ENCODE results near the gene DLG5.

Gene DLG5

GRCh38 chr10:77868523-77868922, 58.0 kb downstream of the DLG5 start:
- WGBS (ENCODE audit: insufficient coverage, insufficient read length), result no CpG with 5 or more reads among the region's 3 CpGs

GRCh38 chr10:77867124-77867719, 59.3 kb downstream of the DLG5 start:
- no CpG with 5 or more reads among the region's 6 CpGs for WGBS (ENCODE audit: insufficient coverage, insufficient read length)
- no peak overlapping the region for H3K4me3 ChIP-seq (ENCODE audit: low read length)
- H3K27me3 ChIP-seq (ENCODE audit: control insufficient read depth, insufficient read depth, low read length), result no peaks in the 10 kb centered on the region
- DNase-seq (ENCODE audit: low read depth, low spot score), result no peak
- H3K36me3 ChIP-seq (ENCODE audit: control insufficient read depth, insufficient read depth, low read length), result no peaks in the 10 kb centered on the region; the same call in 1 of the 2 replicates
- peaks cover 7% of the 10 kb centered on the region for H3K4me1 ChIP-seq (ENCODE audit: control insufficient read depth, insufficient read depth, low read length)
- no peaks in the 10 kb centered on the region for H3K9me3 ChIP-seq (ENCODE audit: control insufficient read depth, insufficient read depth, low read length)
- H3K27ac ChIP-seq (ENCODE audit: low read length), result no peak overlapping the region

More at GRCh38 chr10:77868523-77868922, 58.0 kb downstream of the DLG5 start:
- Histone ChIP-seq H3K4me1 (ENCODE audit: control insufficient read depth, insufficient read depth, low read length) (peaks cover 7% of the 10 kb centered on the region), H3K36me3 (ENCODE audit: control insufficient read depth, insufficient read depth, low read length) (no peaks in the 10 kb centered on the region; the same call in 1 of the 2 replicates), H3K27me3 (ENCODE audit: control insufficient read depth, insufficient read depth, low read length) (no peaks in the 10 kb centered on the region), H3K9me3 (ENCODE audit: control insufficient read depth, insufficient read depth, low read length) (no peaks in the 10 kb centered on the region), H3K27ac (ENCODE audit: low read length) (no peak overlapping the region), H3K4me3 (ENCODE audit: low read length) (no peak overlapping the region)
- DNase-seq (ENCODE audit: low read depth, low spot score), result no peak

DNA sequence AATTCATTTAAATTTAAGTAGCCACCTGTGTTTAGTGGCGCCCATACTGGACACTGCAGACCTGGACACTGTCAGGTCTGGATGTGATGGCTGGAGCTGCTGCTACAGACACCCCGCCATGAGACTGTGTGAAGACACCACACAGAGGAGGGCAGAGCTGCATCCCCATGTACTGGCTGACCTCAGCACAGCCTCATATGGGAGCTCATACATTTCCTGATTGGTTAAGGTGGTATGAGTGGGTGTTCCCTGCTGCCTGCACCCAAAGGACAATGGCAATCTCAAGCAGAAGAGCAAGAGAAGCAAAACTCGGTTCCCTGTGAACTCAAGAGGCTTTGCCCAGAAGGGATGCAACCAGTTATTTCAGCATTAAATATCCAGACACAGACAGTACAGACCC, 60.0 kb downstream of the DLG5 start:
- H3K9me3 ChIP-seq (ENCODE audit: control insufficient read depth, insufficient read depth, low read length), result no peaks in the 10 kb centered on the region
- no peak overlapping the region for H3K27ac ChIP-seq (ENCODE audit: low read length)
- H3K36me3 ChIP-seq (ENCODE audit: control insufficient read depth, insufficient read depth, low read length), result no peaks in the 10 kb centered on the region; the same call in 1 of the 2 replicates
- H3K4me1 ChIP-seq (ENCODE audit: control insufficient read depth, insufficient read depth, low read length), result peaks cover 7% of the 10 kb centered on the region
- no peak overlapping the region for H3K4me3 ChIP-seq (ENCODE audit: low read length)
- H3K27me3 ChIP-seq (ENCODE audit: control insufficient read depth, insufficient read depth, low read length), result no peaks in the 10 kb centered on the region
- no CpG with 5 or more reads among the region's 3 CpGs for WGBS (ENCODE audit: insufficient coverage, insufficient read length)
- no peak for DNase-seq (ENCODE audit: low read depth, low spot score)

DNA sequence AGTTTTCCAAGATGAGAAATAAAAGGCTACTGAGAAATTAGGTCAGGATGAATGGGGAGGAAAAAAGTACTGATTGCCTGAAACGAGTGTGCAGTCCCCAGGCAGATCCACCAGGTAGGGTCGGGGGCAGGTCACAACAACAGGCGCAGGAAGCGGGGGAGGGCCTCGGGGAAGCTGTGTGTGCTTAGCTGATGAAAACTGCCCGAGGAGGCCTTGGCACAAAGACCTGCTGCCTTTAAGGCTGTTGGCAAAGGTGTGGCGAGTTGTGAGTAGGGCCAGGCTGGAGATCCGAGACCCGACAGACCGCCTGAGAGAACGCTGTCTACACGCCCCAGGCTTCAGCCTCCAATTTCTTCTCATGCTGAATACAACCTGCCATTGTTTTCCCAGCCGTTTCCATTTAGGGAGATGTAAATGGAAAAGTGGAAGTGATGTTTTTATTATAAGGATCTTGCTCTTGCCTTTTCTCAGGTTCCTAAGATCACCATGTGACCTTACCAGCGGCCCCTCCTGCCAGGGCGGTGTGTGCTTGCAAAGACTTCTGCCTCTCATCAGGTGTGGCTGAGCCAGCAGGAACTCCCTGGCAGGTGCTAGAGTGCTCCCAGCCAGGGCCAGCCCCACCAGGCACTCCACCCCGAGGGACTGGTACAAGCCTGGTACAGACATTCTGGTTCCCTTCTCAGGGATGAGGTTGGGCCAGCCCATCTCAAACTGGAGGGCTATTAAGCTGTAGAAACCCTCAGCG, 60.8 kb downstream of the DLG5 start:
- no peaks in the 10 kb centered on the region for H3K9me3 ChIP-seq (ENCODE audit: control insufficient read depth, insufficient read depth, low read length)
- peaks cover 7% of the 10 kb centered on the region for H3K4me1 ChIP-seq (ENCODE audit: control insufficient read depth, insufficient read depth, low read length)
- no CpG with 5 or more reads among the region's 17 CpGs for WGBS (ENCODE audit: insufficient coverage, insufficient read length)
- no peaks in the 10 kb centered on the region; the same call in 1 of the 2 replicates for H3K36me3 ChIP-seq (ENCODE audit: control insufficient read depth, insufficient read depth, low read length)
- H3K27me3 ChIP-seq (ENCODE audit: control insufficient read depth, insufficient read depth, low read length), result no peaks in the 10 kb centered on the region
- no peak overlapping the region for H3K4me3 ChIP-seq (ENCODE audit: low read length)
- H3K27ac ChIP-seq (ENCODE audit: low read length), result no peak overlapping the region
- no peak for DNase-seq (ENCODE audit: low read depth, low spot score)

GRCh38 chr10:77864151-77864851, 62.3 kb downstream of the DLG5 start:
- no peaks in the 10 kb centered on the region for H3K27me3 ChIP-seq (ENCODE audit: control insufficient read depth, insufficient read depth, low read length)
- H3K4me3 ChIP-seq (ENCODE audit: low read length), result no peak overlapping the region
- no peak overlapping the region for H3K27ac ChIP-seq (ENCODE audit: low read length)
- no peaks in the 10 kb centered on the region; the same call in 1 of the 2 replicates for H3K36me3 ChIP-seq (ENCODE audit: control insufficient read depth, insufficient read depth, low read length)
- H3K9me3 ChIP-seq (ENCODE audit: control insufficient read depth, insufficient read depth, low read length), result no peaks in the 10 kb centered on the region
- no CpG with 5 or more reads among the region's 11 CpGs for WGBS (ENCODE audit: insufficient coverage, insufficient read length)
- H3K4me1 ChIP-seq (ENCODE audit: control insufficient read depth, insufficient read depth, low read length), result peaks cover 7% of the 10 kb centered on the region
- DNase-seq (ENCODE audit: low read depth, low spot score), result no peak

GRCh38 chr10:77863446-77863845, 63.1 kb downstream of the DLG5 start:
- H3K36me3 ChIP-seq (ENCODE audit: control insufficient read depth, insufficient read depth, low read length), result no peaks in the 10 kb centered on the region; the same call in 1 of the 2 replicates
- H3K9me3 ChIP-seq (ENCODE audit: control insufficient read depth, insufficient read depth, low read length), result no peaks in the 10 kb centered on the region
- DNase-seq (ENCODE audit: low read depth, low spot score), result no peak
- no CpG with 5 or more reads among the region's 1 CpG for WGBS (ENCODE audit: insufficient coverage, insufficient read length)
- H3K27me3 ChIP-seq (ENCODE audit: control insufficient read depth, insufficient read depth, low read length), result no peaks in the 10 kb centered on the region
- no peak overlapping the region for H3K27ac ChIP-seq (ENCODE audit: low read length)
- H3K4me1 ChIP-seq (ENCODE audit: control insufficient read depth, insufficient read depth, low read length), result peaks cover 7% of the 10 kb centered on the region
- H3K4me3 ChIP-seq (ENCODE audit: low read length), result no peak overlapping the region

GRCh38 chr10:77862595-77862994, 64.0 kb downstream of the DLG5 start:
- Histone ChIP-seq H3K4me3 (ENCODE audit: low read length) (no peak overlapping the region), H3K4me1 (ENCODE audit: control insufficient read depth, insufficient read depth, low read length) (peaks cover 7% of the 10 kb centered on the region), H3K27me3 (ENCODE audit: control insufficient read depth, insufficient read depth, low read length) (no peaks in the 10 kb centered on the region), H3K9me3 (ENCODE audit: control insufficient read depth, insufficient read depth, low read length) (no peaks in the 10 kb centered on the region), H3K36me3 (ENCODE audit: control insufficient read depth, insufficient read depth, low read length) (no peaks in the 10 kb centered on the region; the same call in 1 of the 2 replicates), H3K27ac (ENCODE audit: low read length) (no peak overlapping the region)
- no peak for DNase-seq (ENCODE audit: low read depth, low spot score)
- no CpG with 5 or more reads among the region's 2 CpGs for WGBS (ENCODE audit: insufficient coverage, insufficient read length)

DNA sequence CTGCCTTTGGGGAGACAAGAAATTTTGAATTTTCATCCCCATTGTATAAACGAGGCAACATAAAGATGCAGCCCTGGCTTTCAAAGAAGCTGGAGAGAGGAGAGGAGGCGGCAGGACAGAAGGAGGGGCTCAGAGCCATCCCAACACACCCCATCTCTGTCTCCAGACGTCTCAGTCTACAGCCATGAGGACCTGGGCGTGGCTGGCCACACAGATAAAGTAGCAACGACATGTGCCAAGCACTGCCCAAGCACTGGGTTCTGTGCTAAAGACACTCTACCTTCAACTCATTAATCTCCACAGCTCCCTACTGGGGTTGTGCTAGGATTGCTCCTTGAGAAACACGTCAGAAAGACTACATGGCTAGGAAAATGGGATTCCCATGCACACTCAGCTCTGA, 65.2 kb downstream of the DLG5 start:
- Histone ChIP-seq H3K36me3 (ENCODE audit: control insufficient read depth, insufficient read depth, low read length) (0 out of 2 replicates have a peak, but pooled peaks cover 3% of the 10 kb centered on the region), H3K27me3 (ENCODE audit: control insufficient read depth, insufficient read depth, low read length) (no peaks in the 10 kb centered on the region), H3K4me3 (ENCODE audit: low read length) (no peak overlapping the region), H3K4me1 (ENCODE audit: control insufficient read depth, insufficient read depth, low read length) (peaks cover 4% of the 10 kb centered on the region), H3K27ac (ENCODE audit: low read length) (no peak overlapping the region), H3K9me3 (ENCODE audit: control insufficient read depth, insufficient read depth, low read length) (no peaks in the 10 kb centered on the region)
- DNase-seq (ENCODE audit: low read depth, low spot score), result no peak
- WGBS (ENCODE audit: insufficient coverage, insufficient read length), result no CpG with 5 or more reads among the region's 6 CpGs

GRCh38 chr10:77859865-77860282, 66.7 kb downstream of the DLG5 start:
- H3K4me1 ChIP-seq (ENCODE audit: control insufficient read depth, insufficient read depth, low read length), result no peaks in the 10 kb centered on the region; the same call in 1 of the 2 replicates
- no CpG with 5 or more reads among the region's 4 CpGs for WGBS (ENCODE audit: insufficient coverage, insufficient read length)

GRCh38 chr10:77859200-77859864, 67.2 kb downstream of the DLG5 start:
- no peaks in the 10 kb centered on the region; the same call in 1 of the 2 replicates for H3K4me1 ChIP-seq (ENCODE audit: control insufficient read depth, insufficient read depth, low read length)
- no peak overlapping the region for H3K27ac ChIP-seq (ENCODE audit: low read length)
- WGBS (ENCODE audit: insufficient coverage, insufficient read length), result no CpG with 5 or more reads among the region's 7 CpGs
- no peaks in the 10 kb centered on the region for H3K27me3 ChIP-seq (ENCODE audit: control insufficient read depth, insufficient read depth, low read length)
- no peak overlapping the region for H3K4me3 ChIP-seq (ENCODE audit: low read length)
- no peaks in the 10 kb centered on the region for H3K9me3 ChIP-seq (ENCODE audit: control insufficient read depth, insufficient read depth, low read length)
- no peak for DNase-seq (ENCODE audit: low read depth, low spot score)
- 0 out of 2 replicates have a peak, but pooled peaks cover 3% of the 10 kb centered on the region for H3K36me3 ChIP-seq (ENCODE audit: control insufficient read depth, insufficient read depth, low read length)

More at GRCh38 chr10:77859865-77860282, 66.7 kb downstream of the DLG5 start:
- Histone ChIP-seq H3K36me3 (ENCODE audit: control insufficient read depth, insufficient read depth, low read length) (0 out of 2 replicates have a peak, but pooled peaks cover 3% of the 10 kb centered on the region), H3K9me3 (ENCODE audit: control insufficient read depth, insufficient read depth, low read length) (no peaks in the 10 kb centered on the region), H3K27ac (ENCODE audit: low read length) (no peak overlapping the region), H3K27me3 (ENCODE audit: control insufficient read depth, insufficient read depth, low read length) (no peaks in the 10 kb centered on the region), H3K4me3 (ENCODE audit: low read length) (no peak overlapping the region)
- DNase-seq (ENCODE audit: low read depth, low spot score), result no peak
